NCI-H1092 treated with DMSO at 0.1 percent for 48 hours (cell line): ENCODE results near the gene HIBADH.

Experiments used
- DNase-seq: peaks from one replicate; lab custom pipeline; 2025; lab: John Stamatoyannopoulos, UW

HIBADH gene

DNA sequence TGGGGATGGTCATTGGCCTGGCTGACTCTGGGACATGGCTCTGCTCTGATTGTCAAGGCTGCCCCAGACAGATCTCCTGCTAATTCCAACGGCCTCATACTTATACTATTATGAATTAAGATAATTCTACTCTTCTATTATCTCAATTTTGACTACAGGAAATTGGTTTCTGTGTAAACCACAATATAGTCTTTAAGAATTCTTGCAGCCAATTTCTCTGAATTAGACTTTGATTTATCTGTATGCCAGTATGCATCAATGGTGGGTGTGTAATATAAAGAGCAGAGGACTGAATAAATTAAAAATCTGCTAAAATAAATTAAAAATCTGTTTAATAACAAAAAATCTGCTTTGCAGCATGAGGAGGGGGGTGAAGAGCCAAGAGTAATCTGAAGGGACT, 27.0 kb downstream of the HIBADH start:
- no peak for DNase-seq

DNA sequence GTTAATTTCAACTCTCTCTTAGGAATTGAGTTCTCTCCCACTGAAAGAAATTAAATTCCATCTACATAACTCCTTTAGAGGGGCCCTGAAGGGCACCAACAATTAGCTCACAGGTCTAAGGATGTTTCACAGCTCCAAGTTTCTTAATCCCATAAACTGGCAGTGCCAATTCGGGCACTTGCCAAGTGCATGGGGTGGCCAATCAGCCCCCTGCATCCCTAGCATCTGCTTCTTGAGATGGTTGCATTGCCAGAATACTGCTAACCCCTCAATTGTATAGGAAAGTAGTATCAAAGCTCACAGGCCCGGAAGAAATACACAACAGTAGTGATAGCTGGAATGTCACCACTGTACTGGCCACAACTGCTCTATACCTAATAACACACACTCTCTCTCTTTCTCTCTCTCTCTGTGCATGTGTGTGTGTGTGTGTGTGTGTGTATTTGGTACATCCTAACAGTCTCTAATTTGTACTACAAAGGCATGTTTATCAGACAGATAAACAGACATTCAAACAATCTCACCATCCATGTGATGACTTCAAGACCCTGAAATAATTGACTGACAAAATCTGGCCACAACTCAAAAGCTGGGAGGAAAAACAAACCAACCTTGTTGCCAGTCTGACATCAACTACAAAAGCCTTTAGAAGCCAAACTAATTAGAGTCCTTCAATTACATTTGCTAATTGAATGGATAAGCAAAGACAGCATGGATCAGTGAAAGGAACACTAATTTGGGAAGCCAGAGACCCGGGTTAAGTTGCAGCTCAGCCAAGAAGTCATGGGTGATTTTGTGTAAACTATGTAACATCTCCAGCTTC, 27.8 kb downstream of the HIBADH start:
- DNase-seq = no peak

DNA sequence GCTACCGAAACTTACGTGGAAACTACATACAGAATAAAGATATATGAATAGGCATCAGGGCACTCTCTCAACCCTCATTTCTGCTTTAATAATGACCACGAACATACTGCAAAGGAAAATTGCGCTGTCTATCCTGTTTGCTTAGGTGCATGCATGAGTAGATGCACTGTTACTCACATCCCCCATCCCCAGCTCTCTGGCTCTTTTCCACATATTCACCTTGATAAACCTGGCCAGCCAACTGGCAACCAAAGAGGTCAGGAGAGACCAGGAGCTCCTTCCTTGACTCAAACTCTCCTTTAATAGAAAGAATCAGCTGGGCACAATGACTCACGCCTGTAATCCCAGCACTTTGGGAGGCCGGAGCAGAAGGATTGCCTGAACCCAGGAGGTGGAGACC, 29.6 kb downstream of the HIBADH start:
- DNase-seq = no peak

DNA sequence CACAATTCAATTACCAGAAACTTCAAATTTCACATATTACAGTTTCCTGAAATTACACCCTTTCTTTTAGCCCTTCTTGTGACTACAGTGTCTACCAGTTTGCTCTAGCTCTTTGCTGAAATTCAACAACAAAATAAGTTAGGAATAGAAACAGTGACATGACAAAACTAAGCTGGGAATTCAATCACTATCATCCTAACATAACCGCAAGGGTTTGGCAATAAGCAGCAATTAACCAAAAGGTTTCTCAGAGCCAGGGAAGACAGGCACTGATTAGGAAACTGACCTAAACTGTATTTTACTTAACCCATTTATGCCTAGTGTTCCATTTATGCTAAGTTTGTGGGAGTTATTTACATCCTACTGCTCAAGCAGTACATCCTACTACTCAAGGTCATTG, 31.3 kb downstream of the HIBADH start:
- no peak for DNase-seq

- no peak for DNase-seq
Measured at GRCh38 chr7:27627146-27627545, 35.5 kb downstream of the HIBADH start.

DNA sequence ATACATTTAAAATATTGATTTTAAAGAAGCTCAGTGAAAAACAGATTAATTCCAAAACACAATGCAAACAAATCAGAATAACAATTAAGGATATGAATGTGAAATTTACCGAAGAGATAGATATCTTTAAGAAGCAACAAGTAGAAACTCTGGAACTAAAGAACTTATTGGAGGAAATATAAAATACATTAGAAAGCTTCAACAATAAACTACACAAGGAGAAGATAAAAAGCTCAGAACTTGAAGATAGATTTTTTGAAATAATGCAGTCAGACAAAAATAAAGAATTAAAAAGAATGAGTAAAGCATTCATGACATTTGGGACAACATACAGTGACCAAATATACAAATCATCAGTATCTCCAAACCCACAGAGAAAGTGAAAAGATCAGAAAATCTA, 43.2 kb downstream of the HIBADH start:
- no peak for DNase-seq

- no peak for DNase-seq
Measured at GRCh38 chr7:27617651-27618381, 44.9 kb downstream of the HIBADH start.

DNA sequence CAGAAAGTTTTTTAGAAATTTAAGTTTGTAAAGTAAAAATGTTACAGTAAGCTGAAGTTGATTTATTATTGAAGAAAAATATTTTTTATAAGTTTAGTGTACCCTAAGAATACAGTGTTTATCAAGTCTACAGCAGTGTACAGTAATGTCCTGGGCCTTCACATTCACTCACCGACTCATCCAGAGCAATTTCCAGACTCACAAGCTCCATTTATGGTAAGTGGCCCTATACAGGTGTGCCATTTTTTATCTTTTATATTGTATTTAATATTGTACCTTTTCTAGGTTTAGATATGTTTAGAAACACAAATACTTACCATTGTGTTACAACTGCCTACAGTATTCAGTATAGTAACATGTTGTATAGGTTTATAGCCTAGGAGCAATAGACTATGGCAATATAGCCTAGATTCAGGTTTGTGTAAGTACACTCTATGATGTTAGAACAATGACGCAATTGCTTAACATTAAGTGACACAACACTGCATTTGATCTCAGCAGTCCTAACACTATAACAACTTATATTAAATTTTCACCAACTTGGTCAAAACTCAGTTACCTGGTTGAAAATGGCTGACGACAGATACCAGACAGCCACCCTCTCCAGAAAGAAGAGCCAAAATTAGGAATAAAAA, 45.7 kb downstream of the HIBADH start:
- DNase-seq = no peak

DNA sequence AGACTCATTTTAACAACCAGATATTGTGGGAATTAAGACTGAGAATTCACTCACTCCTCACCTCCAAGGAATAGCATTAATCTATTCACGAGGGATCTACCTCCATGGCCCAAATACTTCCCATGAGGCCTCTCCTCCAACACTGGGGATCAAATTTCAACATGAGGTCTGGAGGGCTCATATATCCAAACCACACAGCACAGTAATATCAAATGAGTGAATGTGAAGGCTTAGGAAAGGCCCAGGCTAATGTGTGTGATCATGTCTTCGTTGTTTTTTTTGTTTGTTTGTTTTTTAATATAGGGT, 46.5 kb downstream of the HIBADH start:
- DNase-seq = no peak

DNA sequence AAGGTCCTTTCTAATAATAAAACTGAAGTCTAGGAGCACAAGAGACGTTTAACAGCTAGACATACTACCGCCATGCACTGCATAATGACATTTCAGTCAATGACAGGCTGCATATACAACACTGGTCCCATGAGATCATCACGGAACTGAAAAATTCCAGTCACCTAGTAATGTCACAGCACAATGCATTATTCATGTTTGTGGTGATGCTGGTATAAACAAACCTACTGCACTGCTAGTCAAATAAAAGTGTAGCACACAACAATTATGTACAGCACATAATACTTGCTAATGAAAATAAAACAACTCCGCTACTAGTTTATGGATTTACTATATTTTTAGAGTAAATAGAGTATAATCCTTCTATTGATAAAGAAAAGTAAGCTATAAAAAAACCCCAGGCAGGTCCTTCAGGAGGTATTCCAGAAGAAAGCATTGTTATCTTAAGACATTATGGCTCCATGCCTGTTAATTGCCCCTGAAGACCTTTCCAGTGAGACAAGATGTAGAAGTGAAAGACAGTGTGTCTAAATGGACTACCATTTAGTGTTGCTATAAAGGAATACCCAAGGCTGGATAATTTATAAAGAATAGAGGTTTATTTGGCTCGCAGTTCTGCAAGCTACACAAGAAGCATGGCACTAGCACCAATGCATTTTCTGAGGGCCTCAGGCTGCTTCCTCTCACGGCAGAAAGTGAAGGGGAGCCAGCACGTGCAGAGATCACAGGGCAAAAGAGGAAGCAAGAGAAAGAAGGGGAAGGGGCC, 47.1 kb downstream of the HIBADH start:
- DNase-seq = no peak

GRCh38 chr7:27614095-27614494, 48.6 kb downstream of the HIBADH start:
- DNase-seq = no peak

DNA sequence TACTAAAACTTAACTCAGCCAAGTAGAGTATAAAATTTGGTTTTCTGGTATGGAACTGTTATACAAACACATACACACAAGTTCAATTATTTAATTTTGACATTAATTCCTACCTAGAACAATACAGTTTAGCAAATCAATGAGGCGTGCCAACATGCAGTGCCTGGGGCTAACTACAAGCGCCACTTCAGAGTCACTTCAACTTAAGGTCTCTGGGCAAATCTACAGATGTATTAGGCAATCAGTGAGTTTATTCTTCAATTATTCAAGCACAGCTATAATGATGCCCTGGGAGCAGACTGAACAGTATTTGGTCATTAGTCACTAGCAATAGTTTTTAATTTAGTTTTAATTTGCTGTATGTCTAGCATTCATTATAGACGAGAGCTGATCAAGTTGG, 51.6 kb downstream of the HIBADH start:
- DNase-seq = peak; percentile 52

DNA sequence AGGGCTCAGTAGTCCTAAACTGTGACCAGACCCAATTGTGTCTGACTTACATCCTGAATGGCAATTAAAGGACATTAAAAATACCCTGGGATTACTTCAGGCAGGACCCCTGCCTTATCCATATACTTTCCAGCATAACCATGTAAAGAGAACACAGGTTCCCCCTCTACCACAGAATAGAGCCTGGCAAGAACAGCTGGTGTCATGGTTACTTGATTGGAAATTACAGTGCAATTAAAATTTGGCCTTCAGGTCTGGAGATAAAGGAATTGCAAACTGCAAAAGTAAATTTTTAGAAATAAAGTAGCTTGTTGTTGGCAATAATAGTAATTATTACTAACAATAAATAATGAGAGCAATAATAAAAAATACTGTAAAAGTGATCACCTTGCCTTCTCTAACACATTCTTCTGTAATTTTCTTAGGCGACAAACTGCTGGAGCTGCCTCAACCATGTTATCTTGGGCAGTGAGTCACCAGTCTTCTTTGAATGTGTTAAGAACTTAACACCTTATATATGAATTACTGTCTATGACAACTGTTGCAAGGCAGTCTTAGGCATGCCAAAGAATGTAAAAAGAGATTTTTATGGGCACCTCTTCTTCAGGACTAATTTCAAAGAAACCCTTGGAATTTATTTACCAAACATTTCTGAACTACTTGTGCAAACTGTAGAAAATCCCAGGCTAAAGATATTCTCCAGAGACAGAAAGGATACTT, 53.7 kb downstream of the HIBADH start:
- no peak for DNase-seq

- no peak for DNase-seq
Measured at GRCh38 chr7:27607210-27607606, 55.5 kb downstream of the HIBADH start.

- DNase-seq = peak; percentile 83
Measured at GRCh38 chr7:27606270-27607209, 56.1 kb downstream of the HIBADH start.

DNA sequence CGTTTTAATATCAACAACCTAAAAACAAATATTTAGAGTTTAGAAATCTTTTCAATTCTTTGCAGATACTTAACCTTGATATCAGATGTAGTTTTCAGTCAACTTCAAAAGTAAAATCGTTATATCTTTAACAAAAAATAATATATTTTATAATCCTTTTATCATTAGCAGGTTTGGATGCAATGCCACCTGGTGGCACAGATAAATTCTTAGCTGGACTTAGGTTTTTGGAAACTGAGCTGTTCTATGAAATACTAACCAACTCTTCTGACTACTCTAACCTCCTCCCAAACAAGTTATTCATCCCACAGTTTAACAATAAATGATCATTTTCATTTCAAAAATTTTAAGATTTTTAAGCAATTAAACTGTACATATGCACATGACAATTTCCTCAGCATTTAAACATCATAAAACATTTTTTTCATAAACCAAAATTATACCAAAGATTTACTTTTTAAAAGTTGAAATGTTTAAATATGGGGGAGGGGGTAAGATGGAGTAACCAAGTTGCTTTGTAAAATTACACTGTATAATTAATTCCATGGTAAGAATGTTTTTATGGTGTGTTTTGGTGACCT, 56.9 kb downstream of the HIBADH start:
- DNase-seq = peak; percentile 46

DNA sequence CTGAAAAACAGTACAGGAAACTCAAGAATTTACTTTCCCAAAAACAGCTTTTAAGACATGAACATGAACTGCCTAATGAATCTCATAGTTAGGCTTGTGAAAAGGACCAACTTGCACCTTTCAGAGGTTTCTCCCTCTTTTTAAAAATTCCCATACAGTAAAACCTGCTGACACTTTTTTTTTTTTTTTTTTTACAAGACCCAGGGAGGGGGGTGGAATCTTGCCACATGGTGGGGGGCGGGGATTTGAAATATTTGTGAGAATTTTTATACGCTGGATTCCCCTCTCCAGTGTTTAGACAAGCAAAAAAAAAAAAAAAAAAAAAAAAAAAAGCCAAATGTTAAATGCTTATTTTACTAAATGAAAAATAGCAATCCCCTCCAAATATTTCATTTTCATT, 57.4 kb downstream of the HIBADH start:
- no peak for DNase-seq

DNA sequence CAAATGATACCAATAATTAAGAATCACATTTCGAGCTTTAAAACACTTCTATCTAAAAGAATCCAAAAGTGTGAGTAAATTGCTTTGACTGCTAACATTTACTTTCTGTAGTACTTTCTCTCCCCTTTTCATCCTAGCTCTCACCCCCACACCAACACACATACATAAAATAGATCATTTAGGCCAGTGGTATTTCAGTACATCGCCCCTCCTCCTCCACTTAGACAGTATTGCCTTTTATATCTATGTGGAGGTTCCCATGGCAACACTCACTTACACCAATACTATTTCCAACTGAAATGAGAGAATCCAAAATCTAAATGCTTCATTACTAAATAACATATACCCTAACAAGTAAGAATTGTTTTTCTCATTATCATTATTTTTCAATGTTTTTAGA, 58.9 kb downstream of the HIBADH start:
- DNase-seq = no peak

GRCh38 chr7:27602766-27603165, 59.9 kb downstream of the HIBADH start:
- no peak for DNase-seq

GRCh38 chr7:27601217-27601616, 61.5 kb downstream of the HIBADH start:
- no peak for DNase-seq
